DND-41 (cell line): Measurements from ENCODE around the gene CDYL.

Source experiments
- ATAC-seq: fragments of 200-7000 bp; cut with Tn5 transposase; 3 replicates; pipeline ENCODE4 v1.9.1; 2021; ENCODE audit warnings: low read depth; ENCODE audit not compliant: insufficient read depth
- DNase-seq: peaks from one replicate; pipeline ENCODE4 v3.0.0-alpha.2; 2020
- H2AFZ ChIP-seq: 2 replicates; pipeline ENCODE4 v1.6.0; 2012; ENCODE audit warnings: low read depth, low read length
- H3K27ac ChIP-seq: 2 replicates; pipeline ENCODE4 v1.5.1; 2012; ENCODE audit warnings: low read length, inconsistent platforms
- H3K27me3 ChIP-seq: fragments of 200-600 bp; sonication (generic); 2 replicates; pipeline ENCODE4 v1.6.0; 2012; ENCODE audit warnings: low read length, mild to moderate bottlenecking, inconsistent platforms; ENCODE audit not compliant: insufficient read depth, poor library complexity
- H3K36me3 ChIP-seq: 2 replicates; pipeline ENCODE4 v1.5.1; 2012; ENCODE audit warnings: low read length, inconsistent platforms; ENCODE audit not compliant: insufficient read depth
- H3K4me1 ChIP-seq: 2 replicates; pipeline ENCODE4 v1.5.1; 2012; ENCODE audit warnings: mild to moderate bottlenecking, low read length; ENCODE audit not compliant: insufficient read depth
- H3K4me2 ChIP-seq: 2 replicates; pipeline ENCODE4 v1.6.0; 2012; ENCODE audit warnings: mild to moderate bottlenecking, moderate library complexity, low read length, inconsistent platforms; ENCODE audit not compliant: insufficient read depth
- H3K4me3 ChIP-seq, 2 experiments: fragments of 200-600 bp in 1 of 2; shearing (Covaris generic) in 1 of 2; 2 replicates each; pipeline ENCODE4 v1.5.1; 2012 to 2016; ENCODE audit warnings: inconsistent platforms in 2 of 2, low read length in 2 of 2, mild to moderate bottlenecking in 2 of 2, low read depth in 1 of 2, moderate library complexity in 1 of 2
- H3K79me2 ChIP-seq: 2 replicates; pipeline ENCODE4 v1.6.0; 2012; ENCODE audit warnings: low read length, inconsistent platforms; ENCODE audit not compliant: insufficient read depth
- H3K9ac ChIP-seq: 2 replicates; pipeline ENCODE4 v1.6.0; 2012; ENCODE audit warnings: low read depth, mild to moderate bottlenecking, inconsistent platforms, low read length, moderate library complexity
- H3K9me3 ChIP-seq: 2 replicates; pipeline ENCODE4 v1.5.1; 2012; ENCODE audit warnings: low read length, moderate library complexity, mild to moderate bottlenecking, inconsistent platforms; ENCODE audit not compliant: insufficient read depth, severe bottlenecking
- H4K20me1 ChIP-seq: 2 replicates; pipeline ENCODE4 v1.6.0; 2012; ENCODE audit warnings: low read length; ENCODE audit not compliant: insufficient read depth
- CTCF ChIP-seq: IDR thresholded peaks from 2 replicates; pipeline ENCODE4 v1.5.1; 2012; ENCODE audit warnings: borderline replicate concordance, low read length, moderate library complexity, mild to moderate bottlenecking; ENCODE audit not compliant: poor library complexity, severe bottlenecking; ENCODE audit errors: extremely low read depth
- EZH2 ChIP-seq: IDR thresholded peaks from 3 replicates; pipeline ENCODE4 v1.6.1; 2012; ENCODE audit warnings: borderline replicate concordance, low read depth, mild to moderate bottlenecking, moderate library complexity, low read length, inconsistent platforms; ENCODE audit not compliant: severe bottlenecking

CDYL gene

GRCh38 chr6:4743062-4743461 lies 33.1 kb upstream of the CDYL start:
- Histone ChIP-seq H3K4me2 (no peak overlapping the region), H4K20me1 (no peaks in the 10 kb centered on the region), H3K27ac (no peak overlapping the region), H3K9ac (no peak overlapping the region), H3K27me3 (no peaks in the 10 kb centered on the region), H3K79me2 (no peaks in the 10 kb centered on the region), H3K9me3 (no peaks in the 10 kb centered on the region), H3K36me3 (no peaks in the 10 kb centered on the region), H3K4me3 (no peak overlapping the region), H3K4me1 (no peaks in the 10 kb centered on the region), H2AFZ (no peak overlapping the region)
- ATAC-seq (no peak), DNase-seq (no peak)
- TF ChIP-seq EZH2 = no peak
- TF ChIP-seq CTCF = no peak

- no peaks in the 10 kb centered on the region for H3K79me2 ChIP-seq
- no peak for DNase-seq
- no peak overlapping the region for H3K9ac ChIP-seq
- no peak overlapping the region for H3K27ac ChIP-seq
- H2AFZ ChIP-seq = no peak overlapping the region
- H3K9me3 ChIP-seq = no peaks in the 10 kb centered on the region
- TF ChIP-seq EZH2 (no peak), CTCF (no peak)
- H3K27me3 ChIP-seq = no peaks in the 10 kb centered on the region
- no peaks in the 10 kb centered on the region for H3K36me3 ChIP-seq
- no peak overlapping the region for H3K4me2 ChIP-seq
- H3K4me3 ChIP-seq = no peak overlapping the region
- no peaks in the 10 kb centered on the region for H3K4me1 ChIP-seq
- no peaks in the 10 kb centered on the region for H4K20me1 ChIP-seq
- ATAC-seq = no peak
Measured at GRCh38 chr6:4743926-4744325, 32.3 kb upstream of the CDYL start.

- no peaks in the 10 kb centered on the region for H3K27me3 ChIP-seq
- H3K36me3 ChIP-seq = no peaks in the 10 kb centered on the region
- no peaks in the 10 kb centered on the region for H3K4me1 ChIP-seq
- H4K20me1 ChIP-seq = no peaks in the 10 kb centered on the region
- H3K27ac ChIP-seq = no peak overlapping the region
- H3K4me2 ChIP-seq = no peak overlapping the region
- H3K9ac ChIP-seq = no peak overlapping the region
- H3K9me3 ChIP-seq = no peaks in the 10 kb centered on the region
- no peak for ATAC-seq
- no peak overlapping the region for H3K4me3 ChIP-seq
- no peaks in the 10 kb centered on the region for H3K79me2 ChIP-seq
- TF ChIP-seq CTCF (no peak), EZH2 (no peak)
- no peak overlapping the region for H2AFZ ChIP-seq
- no peak for DNase-seq
Measured at GRCh38 chr6:4747588-4747987, 28.6 kb upstream of the CDYL start.
